ENCODE data around the gene SUCNR1.
"Not testable (repeated sequence)": the region's sequence is repeated elsewhere in the genome, so short reads cannot be mapped to it uniquely, and the experiment has no call there.

Gene SUCNR1

DNA sequence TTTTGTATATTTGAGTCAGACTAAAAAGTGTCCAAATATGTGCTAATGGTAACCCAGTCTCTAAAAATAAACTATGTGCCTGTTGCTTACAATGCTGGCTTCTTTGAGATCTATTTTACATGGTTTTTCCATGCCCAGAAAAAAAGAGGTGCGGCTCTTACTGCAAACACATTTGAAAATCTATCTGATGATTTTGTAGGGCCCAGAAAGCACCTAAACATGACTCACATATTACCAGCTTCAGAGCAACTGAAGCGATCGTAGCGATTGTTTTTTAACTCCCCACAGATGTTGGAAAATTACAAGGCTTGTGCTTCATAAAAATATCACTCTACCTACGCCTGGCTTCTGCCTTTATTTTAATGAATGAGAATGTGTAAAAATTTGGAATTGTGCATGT lies 53.5 kb downstream of the SUCNR1 start (continued):
- no peak for TF ChIP-seq ZFP3 (CRISPR knock-in tag; IDR thresholded peaks at IDR 0.05)

GRCh38 chr3:151927915-151928525 lies 54.6 kb downstream of the SUCNR1 start:
- ATAC-seq: not testable (repeated sequence)

GRCh38 chr3:151931171-151931570 lies 57.7 kb downstream of the SUCNR1 start:
- ATAC-seq: peak; percentile 33
- no peak for TF ChIP-seq ZNF565 (CRISPR knock-in tag; conservative IDR thresholded peaks at IDR 0.05; ENCODE audit: low read depth)
- TF ChIP-seq RARB (CRISPR knock-in tag; IDR thresholded peaks at IDR 0.05): no peak
- TF ChIP-seq GLIS3 (CRISPR knock-in tag; IDR thresholded peaks at IDR 0.05): no peak
- no peak for TF ChIP-seq ZFP30 (CRISPR knock-in tag; IDR thresholded peaks at IDR 0.05)

DNA sequence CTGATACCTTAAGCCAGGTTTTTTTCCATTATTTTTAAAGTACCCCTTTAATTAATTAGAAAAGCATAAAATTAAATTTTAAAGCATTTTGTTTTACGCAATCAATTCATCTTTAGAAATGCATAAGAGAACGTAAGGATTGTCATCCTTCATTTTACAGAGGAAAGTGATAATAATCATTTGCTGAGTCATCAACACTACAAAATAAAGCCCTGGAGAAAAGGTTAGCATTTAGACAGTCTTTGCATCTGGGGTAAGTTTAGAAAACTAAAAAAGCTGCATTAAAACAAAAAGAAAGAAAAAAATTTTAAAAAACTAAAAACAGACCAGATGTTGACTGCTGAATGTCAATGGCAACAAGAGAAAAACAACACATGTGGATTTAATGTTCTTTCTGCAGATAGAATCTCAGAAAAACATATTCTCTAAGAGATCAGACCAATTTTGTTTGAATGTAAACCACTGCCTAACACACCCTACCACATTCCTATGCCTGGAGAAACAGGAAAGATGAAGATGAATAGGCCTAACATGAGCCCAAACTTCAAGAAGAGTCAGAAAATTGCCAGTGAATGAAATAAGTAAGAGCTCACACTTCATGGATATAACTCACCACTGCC lies 59.9 kb downstream of the SUCNR1 start:
- TF ChIP-seq SNAI2 (CRISPR knock-in tag; IDR thresholded peaks at IDR 0.05) (no peak), ZNF70 (CRISPR knock-in tag; IDR thresholded peaks at IDR 0.05) (no peak), TOX (CRISPR knock-in tag; IDR thresholded peaks at IDR 0.05; ENCODE audit: borderline replicate concordance) (no peak), ZFP3 (CRISPR knock-in tag; IDR thresholded peaks at IDR 0.05) (no peak), OSR1 (CRISPR knock-in tag; IDR thresholded peaks at IDR 0.05) (no peak), CSDC2 (CRISPR knock-in tag; IDR thresholded peaks at IDR 0.05) (no peak), RARB (CRISPR knock-in tag; IDR thresholded peaks at IDR 0.05) (no peak), CSRNP3 (CRISPR knock-in tag; IDR thresholded peaks at IDR 0.05) (no peak), ARNTL (CRISPR knock-in tag; IDR thresholded peaks at IDR 0.05; ENCODE audit: borderline replicate concordance, low read depth) (no peak)
- TF ChIP-seq, protein P1, sequence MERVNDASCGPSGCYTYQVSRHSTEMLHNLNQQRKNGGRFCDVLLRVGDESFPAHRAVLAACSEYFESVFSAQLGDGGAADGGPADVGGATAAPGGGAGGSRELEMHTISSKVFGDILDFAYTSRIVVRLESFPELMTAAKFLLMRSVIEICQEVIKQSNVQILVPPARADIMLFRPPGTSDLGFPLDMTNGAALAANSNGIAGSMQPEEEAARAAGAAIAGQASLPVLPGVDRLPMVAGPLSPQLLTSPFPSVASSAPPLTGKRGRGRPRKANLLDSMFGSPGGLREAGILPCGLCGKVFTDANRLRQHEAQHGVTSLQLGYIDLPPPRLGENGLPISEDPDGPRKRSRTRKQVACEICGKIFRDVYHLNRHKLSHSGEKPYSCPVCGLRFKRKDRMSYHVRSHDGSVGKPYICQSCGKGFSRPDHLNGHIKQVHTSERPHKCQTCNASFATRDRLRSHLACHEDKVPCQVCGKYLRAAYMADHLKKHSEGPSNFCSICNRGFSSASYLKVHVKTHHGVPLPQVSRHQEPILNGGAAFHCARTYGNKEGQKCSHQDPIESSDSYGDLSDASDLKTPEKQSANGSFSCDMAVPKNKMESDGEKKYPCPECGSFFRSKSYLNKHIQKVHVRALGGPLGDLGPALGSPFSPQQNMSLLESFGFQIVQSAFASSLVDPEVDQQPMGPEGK (CRISPR knock-in tag; IDR thresholded peaks at IDR 0.05; ENCODE audit: borderline replicate concordance): no peak
- TF ChIP-seq, protein P2, sequence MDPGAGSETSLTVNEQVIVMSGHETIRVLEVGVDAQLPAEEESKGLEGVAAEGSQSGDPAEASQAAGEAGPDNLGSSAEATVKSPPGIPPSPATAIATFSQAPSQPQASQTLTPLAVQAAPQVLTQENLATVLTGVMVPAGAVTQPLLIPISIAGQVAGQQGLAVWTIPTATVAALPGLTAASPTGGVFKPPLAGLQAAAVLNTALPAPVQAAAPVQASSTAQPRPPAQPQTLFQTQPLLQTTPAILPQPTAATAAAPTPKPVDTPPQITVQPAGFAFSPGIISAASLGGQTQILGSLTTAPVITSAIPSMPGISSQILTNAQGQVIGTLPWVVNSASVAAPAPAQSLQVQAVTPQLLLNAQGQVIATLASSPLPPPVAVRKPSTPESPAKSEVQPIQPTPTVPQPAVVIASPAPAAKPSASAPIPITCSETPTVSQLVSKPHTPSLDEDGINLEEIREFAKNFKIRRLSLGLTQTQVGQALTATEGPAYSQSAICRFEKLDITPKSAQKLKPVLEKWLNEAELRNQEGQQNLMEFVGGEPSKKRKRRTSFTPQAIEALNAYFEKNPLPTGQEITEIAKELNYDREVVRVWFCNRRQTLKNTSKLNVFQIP (CRISPR knock-in tag; IDR thresholded peaks at IDR 0.05; ENCODE audit: borderline replicate concordance, low read depth): no peak
- peak; percentile 76 for ATAC-seq
